Measurements from ENCODE around the gene KDM1A. TPM values are rescaled to one million over a fixed set of nuclear protein-coding genes. Genes with fewer than 3 reads are reported as not detected.

Gene KDM1A
- total RNA-seq, 1 donor from 2014 or later, result 73.6 TPM

Other genes with a start within 250 kb of the KDM1A start
- not detected in 2 replicates for gene LACTBL1, start 46.6 kb upstream of the KDM1A start, total RNA-seq
- gene TEX46, start 3.6 kb upstream of the KDM1A start, total RNA-seq, result not detected in 2 replicates
- gene LUZP1, start 149.4 kb downstream of the KDM1A start, total RNA-seq, result 29.4 and 30.4 TPM in 2 replicates
- under 0.01 and 0.22 TPM in 2 replicates for gene HTR1D, start 198.0 kb downstream of the KDM1A start, total RNA-seq

Measured in lung microvascular endothelial cell (primary cell).